Measurements from ENCODE around the gene AIMP1.
"Not testable (repeated sequence)": the region's sequence is repeated elsewhere in the genome, so short reads cannot be mapped to it uniquely, and the experiment has no call there.

Gene AIMP1

DNA sequence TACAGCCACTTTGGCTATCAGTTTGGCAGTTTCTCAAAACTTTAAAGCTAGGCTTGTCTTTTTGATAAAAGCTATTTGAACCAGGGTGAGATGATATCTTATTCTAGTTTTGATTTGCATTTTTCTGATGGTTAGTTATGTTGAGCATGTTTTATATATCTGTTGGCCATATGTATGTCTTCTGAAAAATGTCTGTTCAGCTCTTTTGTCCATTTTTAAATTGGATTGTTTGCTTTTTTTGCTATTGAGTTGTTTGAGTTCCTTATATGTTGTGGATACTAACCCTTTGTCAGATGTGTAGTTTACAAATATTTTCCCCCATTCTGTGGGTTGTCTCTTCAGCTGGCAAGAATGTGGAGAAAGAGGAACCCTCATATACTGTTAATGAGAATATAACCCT is 63.8 kb downstream of the AIMP1 start:
- TF ChIP-seq, protein P1, sequence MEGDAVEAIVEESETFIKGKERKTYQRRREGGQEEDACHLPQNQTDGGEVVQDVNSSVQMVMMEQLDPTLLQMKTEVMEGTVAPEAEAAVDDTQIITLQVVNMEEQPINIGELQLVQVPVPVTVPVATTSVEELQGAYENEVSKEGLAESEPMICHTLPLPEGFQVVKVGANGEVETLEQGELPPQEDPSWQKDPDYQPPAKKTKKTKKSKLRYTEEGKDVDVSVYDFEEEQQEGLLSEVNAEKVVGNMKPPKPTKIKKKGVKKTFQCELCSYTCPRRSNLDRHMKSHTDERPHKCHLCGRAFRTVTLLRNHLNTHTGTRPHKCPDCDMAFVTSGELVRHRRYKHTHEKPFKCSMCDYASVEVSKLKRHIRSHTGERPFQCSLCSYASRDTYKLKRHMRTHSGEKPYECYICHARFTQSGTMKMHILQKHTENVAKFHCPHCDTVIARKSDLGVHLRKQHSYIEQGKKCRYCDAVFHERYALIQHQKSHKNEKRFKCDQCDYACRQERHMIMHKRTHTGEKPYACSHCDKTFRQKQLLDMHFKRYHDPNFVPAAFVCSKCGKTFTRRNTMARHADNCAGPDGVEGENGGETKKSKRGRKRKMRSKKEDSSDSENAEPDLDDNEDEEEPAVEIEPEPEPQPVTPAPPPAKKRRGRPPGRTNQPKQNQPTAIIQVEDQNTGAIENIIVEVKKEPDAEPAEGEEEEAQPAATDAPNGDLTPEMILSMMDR (conservative IDR thresholded peaks at IDR 0.05; ENCODE audit: control insufficient read depth, insufficient read depth, low read depth, low read length): no peak
- H3K4me3 ChIP-seq (ENCODE audit: control insufficient read depth, low read depth, low read length): no peak overlapping the region
- DNase-seq (ENCODE audit: low read depth): no peak

DNA sequence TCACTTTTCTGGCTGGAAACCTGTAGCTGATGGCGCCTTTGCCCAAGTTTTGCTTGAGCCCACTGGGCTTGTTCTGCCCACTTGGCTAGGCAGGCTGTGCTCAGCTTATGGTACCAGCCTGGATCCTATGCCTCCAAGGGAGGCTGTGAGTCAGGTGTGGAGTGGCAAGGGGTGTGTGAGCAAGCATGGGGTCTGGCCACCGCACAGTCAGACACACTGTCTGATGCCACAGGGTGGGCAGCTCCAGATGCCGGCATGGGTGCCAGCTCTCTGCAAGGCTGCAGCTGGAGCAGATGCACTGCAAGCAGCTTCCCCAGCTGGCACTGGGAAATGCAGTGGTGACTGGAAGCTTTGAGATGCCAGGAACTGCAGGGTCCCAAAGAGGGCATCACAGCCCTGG is 68.5 kb downstream of the AIMP1 start:
- TF ChIP-seq, protein P1 (conservative IDR thresholded peaks at IDR 0.05; ENCODE audit: control insufficient read depth, insufficient read depth, low read depth, low read length): no peak
- no peak overlapping the region for H3K4me3 ChIP-seq (ENCODE audit: control insufficient read depth, low read depth, low read length)
- DNase-seq (ENCODE audit: low read depth): no peak

DNA sequence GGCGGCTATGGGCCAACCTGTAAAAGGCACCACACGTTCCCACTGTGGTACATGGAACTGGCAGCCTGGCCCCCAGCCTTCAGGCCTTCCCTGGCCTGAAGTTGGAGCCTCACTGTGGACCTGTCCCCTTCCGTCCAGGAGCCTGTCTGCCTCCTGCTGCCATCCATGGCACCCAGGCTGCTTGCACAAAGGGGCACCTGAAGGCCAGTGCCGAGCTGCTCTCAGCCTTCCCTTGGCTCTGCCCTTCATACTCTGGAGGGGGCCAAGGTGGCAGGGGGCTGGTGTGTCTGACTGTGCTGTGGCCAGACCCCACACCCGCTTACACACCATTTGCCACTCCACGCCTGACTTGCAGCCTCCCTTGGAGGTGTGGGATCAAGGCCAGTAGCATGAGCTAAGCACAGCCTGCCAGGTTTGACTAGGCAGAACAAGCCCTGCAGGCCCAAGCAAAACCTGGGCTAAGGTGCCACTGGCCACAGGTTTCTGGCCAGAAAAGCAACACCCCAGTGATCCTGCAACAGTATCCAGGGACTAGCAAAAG is 69.6 kb downstream of the AIMP1 start:
- no peak overlapping the region for H3K4me3 ChIP-seq (ENCODE audit: control insufficient read depth, low read depth, low read length)
- TF ChIP-seq, protein P1 (conservative IDR thresholded peaks at IDR 0.05; ENCODE audit: control insufficient read depth, insufficient read depth, low read depth, low read length): no peak
- DNase-seq (ENCODE audit: low read depth): no peak

DNA sequence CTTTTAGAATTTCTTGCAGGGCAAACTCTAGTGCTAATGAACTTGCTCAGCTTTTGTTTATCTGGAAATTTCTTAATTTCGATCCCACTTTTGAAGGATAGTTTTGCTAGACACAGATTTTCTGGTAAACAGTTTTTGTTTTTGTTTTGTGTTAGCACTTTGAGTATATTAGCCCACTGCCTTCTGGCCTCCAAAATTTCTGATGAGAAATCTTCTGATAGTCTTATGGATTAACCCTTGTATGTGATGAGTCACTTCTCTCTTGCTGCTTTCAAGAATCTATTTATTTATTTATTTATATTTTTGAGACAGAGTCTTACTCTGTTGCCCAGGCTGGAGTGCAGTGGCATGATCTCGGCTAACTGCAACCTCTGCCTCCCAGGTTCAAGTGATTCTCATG is 79.2 kb downstream of the AIMP1 start:
- DNase-seq (ENCODE audit: low read depth): no peak
- H3K4me3 ChIP-seq (ENCODE audit: control insufficient read depth, low read depth, low read length): no peak overlapping the region
- TF ChIP-seq, protein P1 (conservative IDR thresholded peaks at IDR 0.05; ENCODE audit: control insufficient read depth, insufficient read depth, low read depth, low read length): no peak

DNA sequence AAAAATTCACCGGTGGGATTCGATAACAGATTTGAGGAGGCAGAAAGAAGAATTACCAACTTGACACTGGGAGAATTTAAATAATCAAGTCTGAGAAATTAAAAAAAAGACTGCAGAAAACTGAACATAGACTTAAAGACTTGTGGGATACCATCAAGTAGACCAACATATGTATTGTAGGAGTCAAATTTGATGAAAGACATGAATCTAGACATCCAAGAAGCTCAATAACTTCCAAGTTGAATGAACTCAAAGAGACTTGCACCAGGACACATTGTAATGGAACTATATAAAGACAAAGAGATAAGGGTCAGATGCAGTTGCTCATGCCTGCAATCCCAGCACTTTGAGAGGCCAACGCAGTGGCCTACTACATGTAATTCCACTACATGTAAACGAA is 82.5 kb downstream of the AIMP1 start:
- H3K4me3 ChIP-seq (ENCODE audit: control insufficient read depth, low read depth, low read length); DNase-seq (ENCODE audit: low read depth): not testable (repeated sequence)
